Hepatocyte (in vitro differentiated cells): Measurements from ENCODE around the gene NIN. TPM values are rescaled to one million over a fixed set of nuclear protein-coding genes. Genes with fewer than 3 reads are reported as not detected.

Experiments used
- DNase-seq: peaks from one replicate; pipeline ENCODE4 v3.0.0-alpha.2; 2016; ENCODE audit warnings: low spot score
- H2AFZ ChIP-seq: fragments of 200-600 bp; sonication (generic); 2 replicates; pipeline ENCODE4 v1.6.0; 2016; ENCODE audit warnings: antibody characterized with exemption, mild to moderate bottlenecking
- H3K27ac ChIP-seq: fragments of 200-600 bp; sonication (generic); 2 replicates; pipeline ENCODE4 v1.5.1; 2016; ENCODE audit warnings: mild to moderate bottlenecking
- H3K27me3 ChIP-seq: fragments of 200-600 bp; sonication (generic); 2 replicates; pipeline ENCODE4 v1.6.1; 2016
- H3K36me3 ChIP-seq: fragments of 200-600 bp; sonication (generic); replicated peaks from 2 replicates; pipeline ENCODE4 v1.5.1; 2016; ENCODE audit warnings: low read depth; ENCODE audit not compliant: insufficient read depth
- H3K4me1 ChIP-seq: fragments of 200-600 bp; sonication (generic); 2 replicates; pipeline ENCODE4 v1.5.1; 2016; ENCODE audit warnings: mild to moderate bottlenecking, moderate library complexity; ENCODE audit not compliant: insufficient read depth
- H3K4me2 ChIP-seq: fragments of 200-600 bp; sonication (generic); 2 replicates; pipeline ENCODE4 v1.6.0; 2016
- H3K4me3 ChIP-seq: fragments of 200-600 bp; sonication (generic); 2 replicates; pipeline ENCODE4 v1.5.1; 2016; ENCODE audit warnings: mild to moderate bottlenecking
- H3K79me2 ChIP-seq: fragments of 200-600 bp; sonication (generic); 2 replicates; pipeline ENCODE4 v1.6.0; 2017; ENCODE audit warnings: mild to moderate bottlenecking
- H3K9me2 ChIP-seq: fragments of 200-600 bp; sonication (generic); replicated peaks from 2 replicates; pipeline ENCODE4 v1.6.0; 2017; ENCODE audit warnings: mild to moderate bottlenecking; ENCODE audit not compliant: insufficient read depth
- H3K9me3 ChIP-seq: fragments of 200-600 bp; sonication (generic); 2 replicates; pipeline ENCODE4 v1.5.1; 2016; ENCODE audit warnings: low read depth, mild to moderate bottlenecking
- H4K20me1 ChIP-seq: fragments of 200-600 bp; sonication (generic); 2 replicates; pipeline ENCODE4 v1.6.0; 2016; ENCODE audit warnings: mild to moderate bottlenecking; ENCODE audit not compliant: insufficient read depth, poor library complexity, severe bottlenecking
- CTCF ChIP-seq: fragments of 200-600 bp; sonication (generic); IDR thresholded peaks from 2 replicates; pipeline ENCODE4 v1.5.1; 2016; ENCODE audit warnings: antibody characterized with exemption, mild to moderate bottlenecking; ENCODE audit not compliant: poor library complexity
- EZH2 ChIP-seq: fragments of 200-600 bp; sonication (generic); IDR thresholded peaks from 2 replicates; pipeline ENCODE4 v1.6.1; 2016; ENCODE audit warnings: antibody characterized with exemption, mild to moderate bottlenecking, borderline replicate concordance
- EZH2phosphoT487 ChIP-seq: fragments of 200-600 bp; sonication (generic); IDR thresholded peaks from one replicate; pipeline ENCODE4 v1.6.1; 2018; ENCODE audit warnings: antibody characterized with exemption, mild to moderate bottlenecking, low read depth, moderate library complexity; ENCODE audit not compliant: unreplicated experiment, severe bottlenecking
- WGBS: methylation state at CpG from one replicate; pipeline ENCODE4 v1.1.6; 2016; ENCODE audit warnings: low lambda C conversion rate; ENCODE audit errors: missing lambda C conversion rate; 5-methylcytosine and 5-hydroxymethylcytosine counted together
- polyA plus RNA-seq: library from polyadenylated mRNA; unstranded; fragments of >200 nt; fragmentation: Nextera tagmentation; extraction: Ambion mirVana; gene quantifications from 2 replicates; pipeline ENCODE4 v1.2.1, GENCODE V29; 2016
- total RNA-seq: library from RNA; depleted of rRNA; stranded (reverse); fragments of >200 nt; gene quantifications from 2 replicates; pipeline ENCODE4 v1.2.3, GENCODE V29; 2014

NIN gene
- total and polyA plus RNA-seq, 2 experiments from 2014 or later = 4.2 to 11.6 TPM

GRCh38 chr14:50864946-50865345 lies 34.0 kb upstream of the NIN start:
- Histone ChIP-seq H3K4me2 (no peak overlapping the region), H2AFZ (no peak overlapping the region), H4K20me1 (no peaks in the 10 kb centered on the region), H3K9me3 (no peaks in the 10 kb centered on the region), H3K4me3 (no peak overlapping the region), H3K79me2 (no peaks in the 10 kb centered on the region), H3K27me3 (peaks cover 3% of the 10 kb centered on the region), H3K36me3 (no peaks in the 10 kb centered on the region), H3K4me1 (no peaks in the 10 kb centered on the region), H3K27ac (no peak overlapping the region), H3K9me2 (no peaks in the 10 kb centered on the region)
- DNase-seq = no peak
- WGBS = 78% methylated on average over 5 of the region's 5 CpGs
- no peak for TF ChIP-seq CTCF
- TF ChIP-seq EZH2 = no peak
- no peak for TF ChIP-seq EZH2phosphoT487

- Histone ChIP-seq H3K27me3 (no peaks in the 10 kb centered on the region), H4K20me1 (no peaks in the 10 kb centered on the region), H3K27ac (no peak overlapping the region), H3K4me1 (no peaks in the 10 kb centered on the region), H3K4me3 (no peak overlapping the region), H2AFZ (no peak overlapping the region), H3K36me3 (no peaks in the 10 kb centered on the region), H3K9me2 (no peaks in the 10 kb centered on the region), H3K4me2 (no peak overlapping the region), H3K79me2 (no peaks in the 10 kb centered on the region), H3K9me3 (no peaks in the 10 kb centered on the region)
- DNase-seq = no peak
- TF ChIP-seq EZH2phosphoT487 = no peak
- no peak for TF ChIP-seq EZH2
- no peak for TF ChIP-seq CTCF
Observed at GRCh38 chr14:50864237-50864636, 33.3 kb upstream of the NIN start.

DNA sequence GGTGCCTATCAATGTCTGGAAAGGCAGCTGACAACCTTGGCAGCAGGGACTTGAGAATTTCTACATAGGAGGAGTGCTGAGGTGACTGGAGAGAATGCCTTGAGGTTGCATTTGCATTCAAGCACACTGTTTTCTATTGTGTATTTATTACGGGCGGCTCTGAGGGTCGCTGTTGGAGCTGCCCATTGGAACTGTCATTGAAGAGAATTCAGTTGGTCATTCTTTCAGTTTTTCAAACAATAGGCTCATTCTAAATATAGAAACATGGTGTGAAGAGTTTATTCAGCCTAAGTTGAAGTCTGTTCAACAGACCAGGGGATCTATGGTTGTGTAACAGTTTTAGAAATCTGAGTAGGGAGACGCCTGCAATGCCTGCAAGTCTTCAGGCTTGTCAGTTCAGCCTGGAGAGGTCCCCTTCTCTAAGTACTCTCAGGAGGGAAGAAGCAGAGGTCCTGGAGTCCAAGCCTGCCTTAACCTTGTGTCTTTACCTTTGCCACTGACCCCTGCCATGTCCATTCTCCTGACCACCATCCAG lies 31.1 kb upstream of the NIN start:
- Histone ChIP-seq H3K9me2 (no peaks in the 10 kb centered on the region), H4K20me1 (no peaks in the 10 kb centered on the region), H3K27ac (no peak overlapping the region), H3K27me3 (no peaks in the 10 kb centered on the region), H3K4me1 (no peaks in the 10 kb centered on the region), H3K79me2 (no peaks in the 10 kb centered on the region), H3K9me3 (no peaks in the 10 kb centered on the region), H2AFZ (no peak overlapping the region), H3K4me3 (no peak overlapping the region), H3K4me2 (no peak overlapping the region), H3K36me3 (no peaks in the 10 kb centered on the region)
- no peak for DNase-seq
- no peak for TF ChIP-seq CTCF
- no peak for TF ChIP-seq EZH2phosphoT487
- TF ChIP-seq EZH2 = no peak
- 44% methylated on average over 4 of the region's 4 CpGs for WGBS
